Esophagus muscularis mucosa (tissue), 4 donors: ENCODE data around the gene SPATA21.

ENCODE experiments used
- EP300 ChIP-seq: sonication (generic); formaldehyde crosslinking; IDR thresholded peaks from one replicate; pipeline ENCODE4 v1.6.1; 2017; ENCODE audit warnings: antibody characterized with exemption
- POLR2A ChIP-seq: fragments of 450-650 bp; IDR thresholded peaks from one replicate; pipeline ENCODE4 v1.6.1; 2017; ENCODE audit warnings: antibody characterized with exemption, moderate library complexity, mild to moderate bottlenecking, low read depth
- TF ChIP-seq, protein P1 (sequence below), 3 experiments: fragments of 200-600 bp in 2 of 3; fragments of 450-650 bp in 1 of 3; sonication (generic) in 2 of 3; IDR thresholded peaks; one replicate each; pipeline ENCODE4 v1.5.1; 2017 to 2019; ENCODE audit warnings: antibody characterized with exemption in 3 of 3, mild to moderate bottlenecking in 2 of 3, moderate library complexity in 1 of 3

DNA sequence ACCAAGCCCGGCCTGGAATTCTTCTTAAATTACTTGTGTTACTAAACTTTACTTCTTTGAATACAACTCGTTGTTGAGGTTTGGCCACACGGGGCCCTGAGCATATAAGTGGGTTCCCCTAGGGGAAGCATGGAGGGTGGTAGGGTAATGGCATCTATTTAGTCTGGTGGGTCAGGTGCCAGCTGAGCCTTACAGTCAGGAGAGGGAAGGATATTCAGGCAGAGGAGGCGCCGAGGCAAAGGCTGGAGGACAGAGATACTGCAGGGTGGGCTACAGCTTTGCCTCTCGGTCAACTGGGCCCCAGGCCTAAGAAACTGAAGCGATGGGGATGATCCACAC, 2.9 kb upstream of the SPATA21 start:
- TF ChIP-seq, protein P1, sequence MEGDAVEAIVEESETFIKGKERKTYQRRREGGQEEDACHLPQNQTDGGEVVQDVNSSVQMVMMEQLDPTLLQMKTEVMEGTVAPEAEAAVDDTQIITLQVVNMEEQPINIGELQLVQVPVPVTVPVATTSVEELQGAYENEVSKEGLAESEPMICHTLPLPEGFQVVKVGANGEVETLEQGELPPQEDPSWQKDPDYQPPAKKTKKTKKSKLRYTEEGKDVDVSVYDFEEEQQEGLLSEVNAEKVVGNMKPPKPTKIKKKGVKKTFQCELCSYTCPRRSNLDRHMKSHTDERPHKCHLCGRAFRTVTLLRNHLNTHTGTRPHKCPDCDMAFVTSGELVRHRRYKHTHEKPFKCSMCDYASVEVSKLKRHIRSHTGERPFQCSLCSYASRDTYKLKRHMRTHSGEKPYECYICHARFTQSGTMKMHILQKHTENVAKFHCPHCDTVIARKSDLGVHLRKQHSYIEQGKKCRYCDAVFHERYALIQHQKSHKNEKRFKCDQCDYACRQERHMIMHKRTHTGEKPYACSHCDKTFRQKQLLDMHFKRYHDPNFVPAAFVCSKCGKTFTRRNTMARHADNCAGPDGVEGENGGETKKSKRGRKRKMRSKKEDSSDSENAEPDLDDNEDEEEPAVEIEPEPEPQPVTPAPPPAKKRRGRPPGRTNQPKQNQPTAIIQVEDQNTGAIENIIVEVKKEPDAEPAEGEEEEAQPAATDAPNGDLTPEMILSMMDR (IDR thresholded peaks at IDR 0.05), result no peak
- no peak for TF ChIP-seq EP300
- TF ChIP-seq POLR2A, result no peak
